GM23338 (cell line): ENCODE measurements around the gene SLC6A5. TPM values are rescaled to one million over a fixed set of nuclear protein-coding genes. Genes with fewer than 3 reads are reported as not detected.

Experiments
- ATAC-seq: fragments of 200-7000 bp; cut with Tn5 transposase; 3 replicates; pipeline ENCODE4 v1.9.1; 2020
- DNase-seq: peaks from one replicate; pipeline ENCODE4 v3.0.0-alpha.2; 2015; ENCODE audit warnings: low spot score
- H2AFZ ChIP-seq: fragments of 200-600 bp; sonication (generic); 2 replicates; pipeline ENCODE4 v1.8.0; 2016; ENCODE audit warnings: antibody characterized with exemption, mild to moderate bottlenecking, moderate library complexity
- H3F3A ChIP-seq: fragments of 200-600 bp; sonication (generic); replicated peaks from 2 replicates; pipeline ENCODE4 v1.8.0; 2017; ENCODE audit warnings: antibody characterized with exemption, mixed run types, low read depth
- H3K27ac ChIP-seq: fragments of 200-600 bp; sonication (generic); 2 replicates; pipeline ENCODE4 v1.6.1; 2016; ENCODE audit warnings: low read depth
- H3K27me3 ChIP-seq: fragments of 200-600 bp; sonication (generic); 2 replicates; pipeline ENCODE4 v1.8.0; 2016; ENCODE audit warnings: mild to moderate bottlenecking, mixed run types, moderate library complexity; ENCODE audit not compliant: insufficient read depth
- H3K36me3 ChIP-seq: fragments of 200-600 bp; sonication (generic); 2 replicates; pipeline ENCODE4 v1.8.0; 2016; ENCODE audit warnings: mild to moderate bottlenecking; ENCODE audit not compliant: insufficient read depth
- H3K4me1 ChIP-seq: fragments of 200-600 bp; sonication (generic); 2 replicates; pipeline ENCODE4 v1.8.0; 2016; ENCODE audit warnings: mild to moderate bottlenecking, moderate library complexity; ENCODE audit not compliant: insufficient read depth
- H3K4me2 ChIP-seq: fragments of 200-600 bp; sonication (generic); 2 replicates; pipeline ENCODE4 v1.7.1; 2017; ENCODE audit warnings: mixed run types
- H3K4me3 ChIP-seq: fragments of 200-600 bp; sonication (generic); 2 replicates; pipeline ENCODE4 v1.6.1; 2016; ENCODE audit warnings: mixed run types
- H3K79me2 ChIP-seq: fragments of 200-600 bp; sonication (generic); replicated peaks from 2 replicates; pipeline ENCODE4 v1.8.0; 2017; ENCODE audit warnings: mild to moderate bottlenecking; ENCODE audit not compliant: insufficient read depth
- H3K9me2 ChIP-seq: fragments of 200-600 bp; sonication (generic); 2 replicates; pipeline ENCODE4 v1.8.0; 2017; ENCODE audit not compliant: insufficient read depth
- H4K20me1 ChIP-seq: fragments of 200-600 bp; sonication (generic); replicated peaks from 2 replicates; pipeline ENCODE4 v1.8.0; 2017; ENCODE audit warnings: mild to moderate bottlenecking; ENCODE audit not compliant: insufficient read depth
- H3K27ac Mint-ChIP-seq: 2 replicates; pipeline ENCODE4 v1.8.0; 2020; ENCODE audit warnings: inconsistent platforms, mild to moderate bottlenecking, moderate library complexity, mixed read lengths
- H3K27me3 Mint-ChIP-seq: 3 replicates; pipeline ENCODE4 v1.8.0; 2022; ENCODE audit warnings: low read depth, mild to moderate bottlenecking, moderate library complexity, mixed read lengths, inconsistent platforms; ENCODE audit not compliant: insufficient read depth, poor library complexity
- H3K36me3 Mint-ChIP-seq: 3 replicates; pipeline ENCODE4 v1.8.0; 2021; ENCODE audit warnings: low read depth, mild to moderate bottlenecking, inconsistent platforms, moderate library complexity, mixed read lengths
- H3K4me1 Mint-ChIP-seq: 3 replicates; pipeline ENCODE4 v1.8.0; 2020; ENCODE audit warnings: mild to moderate bottlenecking, inconsistent platforms, mixed read lengths
- H3K4me3 Mint-ChIP-seq: 3 replicates; pipeline ENCODE4 v1.8.0; 2021; ENCODE audit warnings: moderate library complexity, mild to moderate bottlenecking, inconsistent platforms, mixed read lengths
- H3K9me3 Mint-ChIP-seq: 3 replicates; pipeline ENCODE4 v1.8.0; 2020; ENCODE audit warnings: moderate library complexity, mild to moderate bottlenecking, inconsistent platforms, mixed read lengths
- CREB1 ChIP-seq: fragments of 250-450 bp; sonication (Bioruptor Pico); IDR thresholded peaks from 2 replicates; pipeline ENCODE4 v1.5.0; 2020; ENCODE audit warnings: low read depth, mild to moderate bottlenecking, moderate library complexity
- ETS1 ChIP-seq: IDR thresholded peaks from 2 replicates; pipeline ENCODE4 v1.6.1; 2016; ENCODE audit warnings: antibody characterized with exemption
- EZH2 ChIP-seq: fragments of 200-600 bp; sonication (generic); IDR thresholded peaks from one replicate; pipeline ENCODE4 v1.8.0; 2017; ENCODE audit warnings: antibody characterized with exemption, mild to moderate bottlenecking, low read depth; ENCODE audit not compliant: unreplicated experiment
- JUNB ChIP-seq: IDR thresholded peaks from one replicate; pipeline ENCODE4 v1.6.1; 2016; ENCODE audit warnings: antibody characterized with exemption; ENCODE audit not compliant: unreplicated experiment
- NANOG ChIP-seq: IDR thresholded peaks from 2 replicates; pipeline ENCODE4 v1.6.1; 2016; ENCODE audit warnings: antibody characterized with exemption, borderline replicate concordance
- POLR2AphosphoS5 ChIP-seq: IDR thresholded peaks from 2 replicates; pipeline ENCODE4 v1.6.1; 2016; ENCODE audit warnings: antibody characterized with exemption, low read depth
- REST ChIP-seq: IDR thresholded peaks from one replicate; pipeline ENCODE4 v1.6.1; 2018; ENCODE audit warnings: antibody characterized with exemption; ENCODE audit not compliant: unreplicated experiment
- STAT1 ChIP-seq: IDR thresholded peaks from one replicate; pipeline ENCODE4 v1.6.1; 2016; ENCODE audit warnings: antibody characterized with exemption; ENCODE audit not compliant: unreplicated experiment
- ZNF114 ChIP-seq: fragments of 250-450 bp; sonication (Bioruptor Pico); IDR thresholded peaks from 2 replicates; pipeline ENCODE4 v1.5.0; 2020; ENCODE audit warnings: mild to moderate bottlenecking, moderate library complexity
- ZNF331 ChIP-seq: fragments of 250-450 bp; sonication (Bioruptor Pico); IDR thresholded peaks from 2 replicates; pipeline ENCODE4 v1.5.0; 2020; ENCODE audit warnings: low read depth, mild to moderate bottlenecking, moderate library complexity
- polyA plus RNA-seq: library from polyadenylated mRNA; unstranded; fragments of >200 nt; fragmentation: Nextera tagmentation; extraction: Ambion mirVana; gene quantifications from 2 replicates; pipeline ENCODE4 v1.2.1, GENCODE V29; 2016
- total RNA-seq: library from RNA; depleted of rRNA; stranded (reverse); fragments of >200 nt; shearing (Covaris generic); gene quantifications from 2 replicates; pipeline ENCODE4 v1.2.3, GENCODE V29; 2014
- TF ChIP-seq, protein P1 (sequence below): fragments of 250-450 bp; sonication (Bioruptor Pico); IDR thresholded peaks from 2 replicates; pipeline ENCODE4 v1.5.0; 2020; ENCODE audit warnings: mild to moderate bottlenecking, moderate library complexity
- TF ChIP-seq, protein P2 (sequence below), 2 experiments: fragments of 200-600 bp in 1 of 2; sonication (generic) in 1 of 2; conservative IDR thresholded peaks; 2 replicates each; pipeline versions ENCODE4 v1.5.1 to v1.6.1; 2016 to 2017; ENCODE audit warnings: antibody characterized with exemption in 2 of 2, low read depth in 2 of 2, mild to moderate bottlenecking in 2 of 2, moderate library complexity in 1 of 2

SLC6A5 gene
- total and polyA plus RNA-seq, 2 experiments from 2014 or later = not detected

GRCh38 chr11:20631519-20632168, 32.2 kb downstream of the SLC6A5 start:
- Mint-ChIP-seq H3K9me3 (no peaks in the 10 kb centered on the region; the same call in 2 of the 3 replicates), H3K4me1 (peaks cover 11% of the 10 kb centered on the region), H3K4me3 (no peak overlapping the region), H3K36me3 (no peaks in the 10 kb centered on the region), H3K27ac (no peak overlapping the region), H3K27me3 (peaks cover 1% of the 10 kb centered on the region)
- ATAC-seq (no peak), DNase-seq (no peak)
- Histone ChIP-seq H3K4me3 (no peak overlapping the region), H3K79me2 (no peaks in the 10 kb centered on the region), H2AFZ (no peak overlapping the region; the same call in 1 of the 2 replicates), H3K27ac (no peak overlapping the region), H3K27me3 (no peaks in the 10 kb centered on the region), H3F3A (no peaks in the 10 kb centered on the region), H3K9me2 (no peaks in the 10 kb centered on the region; the same call in 1 of the 2 replicates), H4K20me1 (no peaks in the 10 kb centered on the region), H3K4me2 (no peak overlapping the region), H3K36me3 (no peaks in the 10 kb centered on the region), H3K4me1 (peaks cover 4% of the 10 kb centered on the region; the same call in 1 of the 2 replicates)
- TF ChIP-seq, protein P1, sequence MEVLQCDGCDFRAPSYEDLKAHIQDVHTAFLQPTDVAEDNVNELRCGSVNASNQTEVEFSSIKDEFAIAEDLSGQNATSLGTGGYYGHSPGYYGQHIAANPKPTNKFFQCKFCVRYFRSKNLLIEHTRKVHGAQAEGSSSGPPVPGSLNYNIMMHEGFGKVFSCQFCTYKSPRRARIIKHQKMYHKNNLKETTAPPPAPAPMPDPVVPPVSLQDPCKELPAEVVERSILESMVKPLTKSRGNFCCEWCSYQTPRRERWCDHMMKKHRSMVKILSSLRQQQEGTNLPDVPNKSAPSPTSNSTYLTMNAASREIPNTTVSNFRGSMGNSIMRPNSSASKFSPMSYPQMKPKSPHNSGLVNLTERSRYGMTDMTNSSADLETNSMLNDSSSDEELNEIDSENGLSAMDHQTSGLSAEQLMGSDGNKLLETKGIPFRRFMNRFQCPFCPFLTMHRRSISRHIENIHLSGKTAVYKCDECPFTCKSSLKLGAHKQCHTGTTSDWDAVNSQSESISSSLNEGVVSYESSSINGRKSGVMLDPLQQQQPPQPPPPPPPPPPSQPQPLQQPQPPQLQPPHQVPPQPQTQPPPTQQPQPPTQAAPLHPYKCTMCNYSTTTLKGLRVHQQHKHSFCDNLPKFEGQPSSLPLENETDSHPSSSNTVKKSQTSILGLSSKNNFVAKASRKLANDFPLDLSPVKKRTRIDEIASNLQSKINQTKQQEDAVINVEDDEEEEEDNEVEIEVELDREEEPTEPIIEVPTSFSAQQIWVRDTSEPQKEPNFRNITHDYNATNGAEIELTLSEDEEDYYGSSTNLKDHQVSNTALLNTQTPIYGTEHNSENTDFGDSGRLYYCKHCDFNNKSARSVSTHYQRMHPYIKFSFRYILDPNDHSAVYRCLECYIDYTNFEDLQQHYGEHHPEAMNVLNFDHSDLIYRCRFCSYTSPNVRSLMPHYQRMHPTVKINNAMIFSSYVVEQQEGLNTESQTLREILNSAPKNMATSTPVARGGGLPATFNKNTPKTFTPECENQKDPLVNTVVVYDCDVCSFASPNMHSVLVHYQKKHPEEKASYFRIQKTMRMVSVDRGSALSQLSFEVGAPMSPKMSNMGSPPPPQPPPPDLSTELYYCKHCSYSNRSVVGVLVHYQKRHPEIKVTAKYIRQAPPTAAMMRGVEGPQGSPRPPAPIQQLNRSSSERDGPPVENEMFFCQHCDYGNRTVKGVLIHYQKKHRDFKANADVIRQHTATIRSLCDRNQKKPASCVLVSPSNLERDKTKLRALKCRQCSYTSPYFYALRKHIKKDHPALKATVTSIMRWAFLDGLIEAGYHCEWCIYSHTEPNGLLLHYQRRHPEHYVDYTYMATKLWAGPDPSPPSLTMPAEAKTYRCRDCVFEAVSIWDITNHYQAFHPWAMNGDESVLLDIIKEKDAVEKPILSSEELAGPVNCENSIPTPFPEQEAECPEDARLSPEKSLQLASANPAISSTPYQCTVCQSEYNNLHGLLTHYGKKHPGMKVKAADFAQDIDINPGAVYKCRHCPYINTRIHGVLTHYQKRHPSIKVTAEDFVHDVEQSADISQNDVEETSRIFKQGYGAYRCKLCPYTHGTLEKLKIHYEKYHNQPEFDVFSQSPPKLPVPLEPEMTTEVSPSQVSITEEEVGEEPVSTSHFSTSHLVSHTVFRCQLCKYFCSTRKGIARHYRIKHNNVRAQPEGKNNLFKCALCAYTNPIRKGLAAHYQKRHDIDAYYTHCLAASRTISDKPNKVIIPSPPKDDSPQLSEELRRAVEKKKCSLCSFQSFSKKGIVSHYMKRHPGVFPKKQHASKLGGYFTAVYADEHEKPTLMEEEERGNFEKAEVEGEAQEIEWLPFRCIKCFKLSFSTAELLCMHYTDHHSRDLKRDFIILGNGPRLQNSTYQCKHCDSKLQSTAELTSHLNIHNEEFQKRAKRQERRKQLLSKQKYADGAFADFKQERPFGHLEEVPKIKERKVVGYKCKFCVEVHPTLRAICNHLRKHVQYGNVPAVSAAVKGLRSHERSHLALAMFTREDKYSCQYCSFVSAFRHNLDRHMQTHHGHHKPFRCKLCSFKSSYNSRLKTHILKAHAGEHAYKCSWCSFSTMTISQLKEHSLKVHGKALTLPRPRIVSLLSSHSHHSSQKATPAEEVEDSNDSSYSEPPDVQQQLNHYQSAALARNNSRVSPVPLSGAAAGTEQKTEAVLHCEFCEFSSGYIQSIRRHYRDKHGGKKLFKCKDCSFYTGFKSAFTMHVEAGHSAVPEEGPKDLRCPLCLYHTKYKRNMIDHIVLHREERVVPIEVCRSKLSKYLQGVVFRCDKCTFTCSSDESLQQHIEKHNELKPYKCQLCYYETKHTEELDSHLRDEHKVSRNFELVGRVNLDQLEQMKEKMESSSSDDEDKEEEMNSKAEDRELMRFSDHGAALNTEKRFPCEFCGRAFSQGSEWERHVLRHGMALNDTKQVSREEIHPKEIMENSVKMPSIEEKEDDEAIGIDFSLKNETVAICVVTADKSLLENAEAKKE = no peak
- no peak for TF ChIP-seq NANOG
- no peak for TF ChIP-seq STAT1
- no peak for TF ChIP-seq CREB1 (CRISPR knock-in tag)
- no peak for TF ChIP-seq ZNF114 (CRISPR knock-in tag)
- no peak for TF ChIP-seq ETS1
- no peak for TF ChIP-seq POLR2AphosphoS5
- TF ChIP-seq, protein P2, sequence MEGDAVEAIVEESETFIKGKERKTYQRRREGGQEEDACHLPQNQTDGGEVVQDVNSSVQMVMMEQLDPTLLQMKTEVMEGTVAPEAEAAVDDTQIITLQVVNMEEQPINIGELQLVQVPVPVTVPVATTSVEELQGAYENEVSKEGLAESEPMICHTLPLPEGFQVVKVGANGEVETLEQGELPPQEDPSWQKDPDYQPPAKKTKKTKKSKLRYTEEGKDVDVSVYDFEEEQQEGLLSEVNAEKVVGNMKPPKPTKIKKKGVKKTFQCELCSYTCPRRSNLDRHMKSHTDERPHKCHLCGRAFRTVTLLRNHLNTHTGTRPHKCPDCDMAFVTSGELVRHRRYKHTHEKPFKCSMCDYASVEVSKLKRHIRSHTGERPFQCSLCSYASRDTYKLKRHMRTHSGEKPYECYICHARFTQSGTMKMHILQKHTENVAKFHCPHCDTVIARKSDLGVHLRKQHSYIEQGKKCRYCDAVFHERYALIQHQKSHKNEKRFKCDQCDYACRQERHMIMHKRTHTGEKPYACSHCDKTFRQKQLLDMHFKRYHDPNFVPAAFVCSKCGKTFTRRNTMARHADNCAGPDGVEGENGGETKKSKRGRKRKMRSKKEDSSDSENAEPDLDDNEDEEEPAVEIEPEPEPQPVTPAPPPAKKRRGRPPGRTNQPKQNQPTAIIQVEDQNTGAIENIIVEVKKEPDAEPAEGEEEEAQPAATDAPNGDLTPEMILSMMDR (conservative IDR thresholded peaks at IDR 0.05; ENCODE audit: low read depth in 2 of 2) = no peak
- TF ChIP-seq JUNB = no peak
- TF ChIP-seq EZH2 = no peak
- TF ChIP-seq ZNF331 (CRISPR knock-in tag) = no peak
- no peak for TF ChIP-seq REST
